GM12891 (cell line): ENCODE measurements around the gene SLC49A3.

Source experiments
- DNase-seq: peaks from one replicate; pipeline ENCODE4 v3.0.0; 2011; ENCODE audit warnings: low spot score; ENCODE audit not compliant: insufficient read length
- FAIRE-seq: peaks from 2 replicates; lab custom pipeline; 2011; peaks lifted over from hg19 to GRCh38; lab: Jason Lieb, UNC
- PAX5 ChIP-seq: IDR thresholded peaks from 2 replicates; pipeline ENCODE4 v1.6.1; 2011; ENCODE audit warnings: low read length, moderate library complexity, mild to moderate bottlenecking; ENCODE audit not compliant: insufficient read depth, severe bottlenecking
- POLR2A ChIP-seq: IDR thresholded peaks from 2 replicates; pipeline ENCODE4 v1.6.1; 2011; ENCODE audit warnings: low read depth, low read length, control low read depth
- POLR2AphosphoS5 ChIP-seq: IDR thresholded peaks from 2 replicates; pipeline ENCODE4 v1.6.1; 2011; ENCODE audit warnings: low read depth, low read length, control low read depth
- POU2F2 ChIP-seq: IDR thresholded peaks from 2 replicates; pipeline ENCODE4 v1.6.1; 2011; ENCODE audit warnings: low read depth, mild to moderate bottlenecking, control low read depth, low read length, moderate library complexity
- SPI1 ChIP-seq: IDR thresholded peaks from 2 replicates; pipeline ENCODE4 v1.6.1; 2011; ENCODE audit warnings: low read depth, low read length, control low read depth
- TAF1 ChIP-seq: IDR thresholded peaks from 2 replicates; pipeline ENCODE4 v1.6.1; 2011; ENCODE audit warnings: low read depth, low read length, control low read depth

SLC49A3 gene

GRCh38 chr4:721261-722168 is 32.6 kb upstream of the SLC49A3 start:
- no peak for TF ChIP-seq POLR2A
- TF ChIP-seq SPI1, result no peak
- TF ChIP-seq POU2F2, result no peak
- no peak for TF ChIP-seq TAF1
- TF ChIP-seq POLR2AphosphoS5, result no peak
- TF ChIP-seq PAX5, result no peak
- no peak for DNase-seq
- no peak for FAIRE-seq

- TF ChIP-seq POLR2AphosphoS5, result no peak
- TF ChIP-seq PAX5, result no peak
- no peak for TF ChIP-seq TAF1
- TF ChIP-seq POLR2A, result no peak
- no peak for FAIRE-seq
Observed at GRCh38 chr4:720111-720860, 31.3 kb upstream of the SLC49A3 start.

GRCh38 chr4:718460-718859 is 29.5 kb upstream of the SLC49A3 start:
- DNase-seq (no peak), FAIRE-seq (no peak)
- no peak for TF ChIP-seq SPI1

More at GRCh38 chr4:720111-720860, 31.3 kb upstream of the SLC49A3 start:
- DNase-seq, result no peak

- DNase-seq (no peak), FAIRE-seq (no peak)
- TF ChIP-seq POU2F2 (no peak), SPI1 (no peak), TAF1 (no peak), PAX5 (no peak), POLR2A (no peak), POLR2AphosphoS5 (no peak)
Observed at GRCh38 chr4:717601-718320, 28.8 kb upstream of the SLC49A3 start.

- TF ChIP-seq PAX5, result no peak
- TF ChIP-seq TAF1, result no peak
- no peak for TF ChIP-seq POLR2A
- TF ChIP-seq SPI1, result no peak
- no peak for TF ChIP-seq POU2F2
- no peak for TF ChIP-seq POLR2AphosphoS5
- FAIRE-seq (no peak), DNase-seq (no peak)
Observed at GRCh38 chr4:714087-714486, 25.1 kb upstream of the SLC49A3 start.

- TF ChIP-seq POLR2AphosphoS5 (no peak), POU2F2 (no peak), TAF1 (no peak), SPI1 (no peak), POLR2A (no peak), PAX5 (no peak)
- FAIRE-seq, result no peak
- no peak for DNase-seq
Observed at GRCh38 chr4:712916-713632, 24.1 kb upstream of the SLC49A3 start.

- FAIRE-seq (no peak), DNase-seq (no peak)
- TF ChIP-seq SPI1 (no peak), POU2F2 (no peak), PAX5 (no peak), POLR2AphosphoS5 (no peak), POLR2A (no peak), TAF1 (no peak)
Observed at GRCh38 chr4:712093-712492, 23.1 kb upstream of the SLC49A3 start.

GRCh38 chr4:710916-711315 is 22.0 kb upstream of the SLC49A3 start:
- DNase-seq (no peak), FAIRE-seq (no peak)
- TF ChIP-seq PAX5 (no peak), POLR2A (no peak), POU2F2 (no peak), POLR2AphosphoS5 (no peak), SPI1 (no peak), TAF1 (no peak)

- no peak for DNase-seq
- TF ChIP-seq POLR2AphosphoS5 (no peak), PAX5 (no peak), TAF1 (no peak), POLR2A (no peak), POU2F2 (no peak), SPI1 (no peak)
- FAIRE-seq, result no peak
Observed at GRCh38 chr4:710116-710515, 21.2 kb upstream of the SLC49A3 start.

- FAIRE-seq (no peak), DNase-seq (no peak)
- TF ChIP-seq POLR2AphosphoS5 (no peak), POLR2A (no peak), SPI1 (no peak), PAX5 (no peak), TAF1 (no peak), POU2F2 (no peak)
Observed at GRCh38 chr4:709348-709747, 20.4 kb upstream of the SLC49A3 start.
